Measurements from ENCODE around the gene SPEM2.

- TF ChIP-seq CTCF (IDR thresholded peaks at IDR 0.05; ENCODE audit: poor library complexity) (no peak), EZH2 (IDR thresholded peaks at IDR 0.05; ENCODE audit: borderline replicate concordance) (no peak)
Observed at GRCh38 chr17:7442142-7442541, 16.7 kb downstream of the SPEM2 start.
